ENCODE data around the gene PPP2R3B.

The PPP2R3B gene

GRCh38 chrX:292900-293897 is 93.5 kb downstream of the PPP2R3B start:
- no peak for DNase-seq

- no peak for DNase-seq
Observed at GRCh38 chrX:291411-291901, 95.3 kb downstream of the PPP2R3B start.

- no peak for DNase-seq
Observed at GRCh38 chrX:290476-291166, 96.1 kb downstream of the PPP2R3B start.

- no peak for DNase-seq
Observed at GRCh38 chrX:288561-288991, 98.1 kb downstream of the PPP2R3B start.

- no peak for DNase-seq
Observed at GRCh38 chrX:287670-288069, 99.0 kb downstream of the PPP2R3B start.

GRCh38 chrX:285076-285677 is 101.5 kb downstream of the PPP2R3B start:
- no peak for DNase-seq

Measured in NCI-H1417 (cell line).